Activated CD4-positive, CD25-positive, alpha-beta regulatory T cell treated with anti-CD3 and anti-CD28 coated beads, Interleukin-2, amount 50 U/mL, for 24 hours (primary cell): Measurements from ENCODE around the gene AMMECR1L.

Experiments
- ATAC-seq, 2 donors: fragments of 150-1000 bp; cut with Tn5 transposase; one replicate each; pipeline ENCODE4 v1.10.0; 2021; ENCODE audit warnings: mild to moderate bottlenecking in 1 of 2, moderate library complexity in 1 of 2

Gene AMMECR1L

DNA sequence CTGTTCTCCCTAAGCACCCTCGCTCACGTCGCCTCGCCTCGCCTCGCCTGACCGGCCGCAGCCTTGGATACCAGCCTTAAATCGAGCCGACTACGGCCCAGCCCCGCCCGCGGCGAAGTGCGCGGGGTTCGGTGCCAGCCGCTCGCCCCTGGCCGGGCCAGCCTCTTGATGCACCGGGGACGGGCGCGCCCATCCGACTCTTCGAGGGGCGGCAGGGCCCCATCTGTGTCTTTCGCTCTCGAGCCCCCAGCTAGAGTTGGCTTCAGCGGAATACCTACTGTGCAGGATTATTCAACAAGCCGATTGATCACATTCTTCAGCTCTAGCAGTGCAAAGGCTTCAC is 808 bp upstream of the AMMECR1L start:
- ATAC-seq: peak; percentile 14 to 15

DNA sequence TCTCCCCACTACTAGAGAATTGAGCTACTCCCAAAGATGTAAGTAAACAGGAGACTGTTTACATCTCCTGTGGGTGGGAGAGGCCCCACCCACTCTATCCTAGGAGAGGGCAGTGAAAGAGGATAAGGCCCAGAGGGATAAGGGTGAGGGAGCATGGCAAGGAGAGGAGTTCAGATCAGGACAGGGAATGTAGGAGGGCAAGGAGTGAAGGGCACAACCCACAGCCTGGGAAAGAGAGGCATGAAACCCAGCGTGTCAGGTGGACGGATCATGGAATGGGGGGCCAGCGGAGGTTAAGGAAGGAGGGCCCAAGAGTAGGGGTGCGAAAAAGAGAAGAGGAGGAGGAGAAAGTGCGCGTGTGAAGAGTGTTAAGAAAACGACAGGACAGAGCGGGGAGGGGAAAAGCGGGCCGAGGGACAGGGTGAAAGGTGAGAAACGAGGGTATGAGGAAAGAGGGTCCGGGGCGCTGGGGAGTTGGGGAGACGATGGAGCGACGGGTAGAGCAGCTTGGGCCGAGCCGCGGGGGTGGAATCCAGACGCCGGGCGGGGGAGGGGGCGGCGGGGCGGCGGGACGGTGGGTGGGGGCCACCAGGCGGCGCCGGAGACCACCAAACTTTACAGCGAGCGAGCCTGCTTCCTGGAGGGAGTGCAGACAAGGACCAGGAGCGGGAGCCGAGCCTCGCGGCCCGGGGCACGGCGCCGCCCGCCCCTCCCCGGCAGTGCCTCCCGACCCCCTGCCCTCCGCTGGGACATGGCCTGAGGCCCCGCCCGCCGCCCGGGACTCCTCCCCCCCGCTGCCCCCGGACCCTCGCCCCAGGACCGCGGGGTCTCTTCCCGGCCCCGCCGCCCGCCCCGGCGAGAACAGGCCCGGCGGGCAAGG is 655 bp downstream of the AMMECR1L start:
- ATAC-seq: peak; percentile 1 to 2

DNA sequence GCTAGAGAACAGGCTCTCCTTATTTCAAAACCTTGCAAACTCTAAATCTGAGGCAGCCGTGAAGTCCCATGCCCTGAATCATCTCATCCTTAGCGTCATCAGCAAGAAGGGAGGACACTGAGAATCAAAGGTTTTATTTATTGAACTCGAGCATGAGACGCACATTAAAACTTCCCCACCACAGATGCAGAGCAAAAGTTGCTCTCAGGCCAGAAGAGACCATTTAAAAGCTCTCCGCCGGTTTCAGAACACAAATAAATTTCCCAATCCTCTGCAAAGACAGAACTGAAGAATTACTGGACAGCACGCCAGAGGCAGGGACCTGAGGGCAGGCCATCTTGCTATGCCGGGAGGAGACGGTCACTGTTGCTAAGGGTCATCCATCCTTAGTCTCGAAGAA is 1.3 kb downstream of the AMMECR1L start:
- ATAC-seq: no peak

DNA sequence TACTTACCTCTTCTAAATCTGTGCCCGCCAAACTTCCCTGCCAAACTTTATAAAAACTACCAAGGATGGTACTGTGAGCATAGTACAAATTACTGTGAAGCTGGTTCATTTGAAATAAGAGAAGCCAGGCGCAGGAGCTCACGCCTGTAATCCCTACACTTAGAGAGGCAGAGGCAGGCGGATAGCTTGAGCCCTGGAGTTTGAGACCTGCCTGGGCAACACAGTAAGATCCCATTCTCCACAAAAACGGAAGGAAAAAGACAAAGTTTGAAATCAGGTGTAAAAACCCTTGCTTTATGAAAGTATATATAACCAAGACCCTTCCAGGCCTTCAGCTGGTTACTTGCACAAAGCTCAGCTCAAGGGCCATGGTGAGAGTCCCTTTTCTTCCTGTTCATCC is 5.9 kb downstream of the AMMECR1L start:
- ATAC-seq: no peak

DNA sequence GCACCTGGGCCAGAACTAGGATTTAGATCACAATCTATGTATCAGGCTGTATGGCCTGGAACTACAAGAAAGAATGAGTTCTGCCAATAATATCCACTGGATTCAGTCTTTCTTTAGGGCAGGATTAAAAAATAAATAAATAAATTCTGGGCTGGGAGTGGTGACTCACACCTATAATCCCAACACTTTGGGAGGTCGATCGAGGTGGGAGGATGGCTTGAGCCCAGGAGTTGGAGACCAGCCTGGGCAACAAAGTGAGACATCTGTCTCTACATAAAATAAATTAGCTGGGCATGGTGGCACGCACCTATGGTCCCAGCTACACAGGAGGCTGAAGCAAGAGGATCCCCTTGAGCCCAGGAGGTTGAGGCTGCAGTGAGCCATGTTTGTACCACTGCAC is 8.1 kb downstream of the AMMECR1L start:
- ATAC-seq: no peak

DNA sequence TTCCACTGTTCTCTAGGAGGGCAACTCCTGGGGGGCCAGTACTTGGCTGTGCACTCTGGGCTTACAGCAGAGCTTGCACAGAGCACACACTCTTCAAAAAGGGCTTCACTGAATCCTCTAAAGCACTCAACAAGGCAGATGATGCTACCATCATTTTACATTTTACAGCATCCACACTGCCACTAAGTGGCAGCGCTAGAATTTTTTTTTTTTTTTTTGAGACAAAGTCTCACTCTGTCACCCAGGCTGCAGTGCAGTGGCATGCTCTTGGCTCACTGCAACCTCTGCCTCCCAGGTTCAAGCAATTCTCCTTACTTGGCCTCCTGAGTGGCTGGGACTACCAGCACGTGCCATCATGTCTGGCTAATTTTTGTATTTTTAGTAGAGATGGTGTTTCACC is 8.6 kb downstream of the AMMECR1L start:
- no peak for ATAC-seq

DNA sequence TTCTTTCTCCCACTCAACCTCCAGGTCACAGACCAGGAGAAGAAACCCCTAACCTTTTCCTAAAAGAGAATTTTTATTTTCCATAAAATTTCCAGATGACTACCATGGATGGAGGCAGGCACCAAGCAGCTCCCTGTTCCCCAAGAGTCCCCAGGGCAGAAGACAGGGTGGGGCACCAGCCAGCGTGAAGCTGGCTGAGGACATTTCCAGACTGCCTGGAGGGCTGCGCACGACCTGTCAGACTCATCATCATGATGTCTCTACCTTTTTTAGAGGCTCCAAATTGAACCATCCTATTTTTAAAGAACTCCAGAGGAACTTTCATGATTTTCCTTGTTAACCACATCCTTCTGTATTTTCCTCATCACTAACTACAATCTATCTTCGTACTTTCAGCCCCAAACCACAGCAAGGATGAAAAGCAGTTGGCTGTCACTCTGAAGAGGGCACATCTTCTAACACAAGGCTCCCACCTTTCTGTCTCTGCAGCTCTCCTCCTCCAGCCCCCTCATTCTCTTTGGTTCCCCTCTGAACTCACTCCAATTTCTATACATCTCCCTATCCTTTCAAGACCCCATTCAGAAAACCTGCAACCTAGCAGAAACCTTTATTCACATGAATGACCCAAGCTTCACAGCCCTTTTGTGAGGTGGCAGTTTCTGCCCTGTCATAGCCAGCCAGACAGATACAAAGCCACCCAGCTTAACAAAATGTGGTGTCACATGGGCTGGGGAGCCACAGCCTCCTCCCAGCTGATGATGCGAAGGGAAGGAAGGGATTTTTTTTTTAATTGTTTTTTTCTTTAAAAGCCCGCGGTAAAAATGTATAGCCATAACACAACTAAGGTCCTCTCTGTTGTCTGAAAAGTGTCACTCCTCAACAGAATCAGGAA is 11.1 kb downstream of the AMMECR1L start:
- peak; percentile 56 for ATAC-seq

DNA sequence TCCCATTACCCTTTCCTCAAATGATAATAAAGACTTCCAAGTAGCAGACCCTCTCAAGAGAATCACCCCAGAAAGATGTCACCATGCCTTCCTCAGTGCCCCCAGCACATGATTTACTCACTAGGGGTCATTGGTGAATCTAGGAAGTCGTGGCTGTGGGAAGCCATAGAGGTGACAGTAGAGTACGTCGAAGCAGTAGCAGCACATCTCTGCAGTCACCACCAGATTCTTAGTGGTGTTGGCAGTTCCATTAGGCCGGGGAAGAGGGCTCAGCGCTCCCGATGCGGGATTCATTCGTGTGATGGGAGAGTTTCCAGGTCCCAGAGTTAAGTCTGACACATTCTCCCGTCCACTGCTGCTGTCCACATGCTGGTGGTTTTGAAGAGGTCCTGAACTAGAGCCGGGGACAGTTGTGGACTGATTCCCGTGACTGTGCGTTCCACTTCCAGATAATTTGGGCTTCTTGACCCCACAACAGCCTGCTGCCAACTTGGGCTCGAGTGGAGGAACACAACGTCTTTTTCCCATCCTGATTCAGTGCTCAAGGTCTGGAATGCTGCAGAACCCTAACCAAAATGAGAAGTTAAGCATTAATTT is 12.0 kb downstream of the AMMECR1L start:
- no peak for ATAC-seq

DNA sequence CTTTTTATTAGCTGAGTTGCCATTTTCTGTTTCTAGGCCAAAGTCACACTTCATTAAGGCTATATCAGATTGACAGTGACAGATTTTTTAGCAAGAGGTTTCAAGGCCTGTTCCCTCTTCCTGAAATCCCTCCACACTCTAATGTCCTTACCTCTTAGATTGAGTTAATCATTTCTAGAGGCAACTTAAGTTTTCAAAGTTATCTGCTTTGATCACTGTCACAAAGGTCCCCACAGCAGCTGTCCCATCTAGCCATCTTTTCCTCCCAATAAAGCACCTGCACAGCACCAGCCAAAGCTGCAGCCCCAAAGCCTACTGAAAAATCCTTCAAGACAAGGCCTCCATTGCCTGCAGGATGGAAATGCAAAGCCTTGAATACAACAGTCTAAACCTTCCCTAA is 13.4 kb downstream of the AMMECR1L start:
- no peak for ATAC-seq

DNA sequence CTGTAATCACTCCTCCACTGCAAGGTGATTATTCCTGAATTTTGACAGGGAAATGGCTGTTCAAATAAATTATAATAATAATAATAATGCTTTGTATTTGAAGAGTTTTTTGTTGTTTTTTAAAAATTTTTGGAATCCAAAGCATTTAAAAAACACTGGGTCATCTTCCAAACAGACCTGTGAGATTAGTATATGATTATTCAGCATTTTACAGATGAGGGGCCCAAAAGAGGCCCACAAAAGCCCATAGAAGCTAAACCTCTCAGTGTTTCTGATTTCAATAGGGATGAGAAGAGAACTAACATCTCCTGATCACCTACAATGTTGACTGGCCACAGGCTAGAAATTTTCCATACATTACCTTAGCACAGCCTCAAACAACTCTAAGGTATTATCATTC is 19.8 kb downstream of the AMMECR1L start:
- no peak for ATAC-seq

DNA sequence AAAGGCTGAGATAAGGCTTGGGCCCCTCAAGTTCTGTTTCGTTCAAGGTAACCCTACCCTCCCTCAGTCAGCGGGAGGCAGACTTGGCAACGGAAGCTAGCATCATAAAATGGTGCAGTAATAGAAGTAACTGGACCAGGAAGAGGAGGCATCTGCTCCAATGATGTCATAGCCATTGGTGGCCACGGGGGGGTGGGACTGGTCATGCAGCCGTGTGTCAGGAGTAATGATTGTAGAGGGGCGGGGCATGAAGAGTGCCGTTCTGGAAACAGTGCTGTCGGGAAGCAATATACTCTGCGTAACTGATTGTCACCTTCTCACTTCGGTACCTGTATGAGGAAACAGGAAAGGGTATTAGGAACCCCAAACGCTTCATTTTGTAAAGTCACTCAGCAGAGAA is 20.9 kb downstream of the AMMECR1L start:
- ATAC-seq: no peak

DNA sequence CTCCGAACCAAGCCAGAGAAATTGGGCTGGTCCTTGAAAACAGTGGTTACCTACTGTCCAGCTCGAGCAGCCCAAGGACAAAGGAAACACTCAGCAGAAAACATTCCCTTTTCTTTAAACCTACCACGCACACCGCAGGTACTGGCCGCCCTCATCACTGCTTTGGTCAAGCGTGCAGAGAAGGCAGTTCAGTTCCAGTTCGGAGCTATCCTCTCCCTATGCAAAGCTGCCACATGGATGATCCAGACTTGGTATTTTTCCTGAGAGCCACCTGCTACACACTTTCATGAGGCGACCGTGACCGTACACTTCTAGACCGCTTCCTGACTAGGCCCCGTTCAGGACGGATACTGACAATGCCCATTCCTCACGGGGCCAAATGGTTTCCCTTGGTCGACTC is 23.5 kb downstream of the AMMECR1L start:
- ATAC-seq: no peak

DNA sequence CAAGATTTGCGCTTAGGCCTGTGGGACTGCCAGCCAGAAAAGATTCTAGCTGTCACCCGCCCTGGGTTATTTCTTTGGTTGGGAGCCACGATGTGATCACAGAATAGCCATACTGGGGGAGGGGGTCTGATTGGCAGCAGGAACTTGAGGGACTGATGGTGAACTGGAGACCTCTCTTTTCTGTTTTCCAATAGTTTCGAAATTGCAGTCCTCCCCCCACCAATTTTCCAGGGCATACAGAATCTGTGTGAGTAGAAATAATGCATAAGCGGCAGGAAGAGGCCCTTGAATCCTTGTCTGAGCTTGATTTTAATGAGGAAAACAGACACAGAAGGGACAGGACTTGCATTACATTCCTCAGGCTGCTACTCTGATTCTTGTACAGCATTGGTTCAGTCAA is 25.6 kb downstream of the AMMECR1L start:
- ATAC-seq: no peak

DNA sequence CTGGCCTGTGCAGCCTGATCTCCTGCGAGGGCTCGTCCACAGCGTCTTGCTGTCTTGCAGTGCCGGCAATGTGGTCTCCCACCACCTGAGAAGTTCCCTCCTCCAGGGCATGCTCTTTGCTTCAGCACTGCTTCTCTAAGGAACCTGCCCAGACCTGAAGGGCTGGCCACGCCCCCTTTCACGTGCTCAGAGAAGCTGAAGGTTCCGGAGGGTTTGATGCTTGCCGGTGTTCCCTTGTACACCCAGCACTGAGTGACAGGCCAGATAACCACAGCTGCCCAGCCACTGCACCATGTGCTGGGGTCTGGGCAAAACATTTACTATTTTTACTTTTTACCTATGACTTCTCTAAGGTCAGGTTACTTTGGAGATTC is 26.1 kb downstream of the AMMECR1L start:
- no peak for ATAC-seq

DNA sequence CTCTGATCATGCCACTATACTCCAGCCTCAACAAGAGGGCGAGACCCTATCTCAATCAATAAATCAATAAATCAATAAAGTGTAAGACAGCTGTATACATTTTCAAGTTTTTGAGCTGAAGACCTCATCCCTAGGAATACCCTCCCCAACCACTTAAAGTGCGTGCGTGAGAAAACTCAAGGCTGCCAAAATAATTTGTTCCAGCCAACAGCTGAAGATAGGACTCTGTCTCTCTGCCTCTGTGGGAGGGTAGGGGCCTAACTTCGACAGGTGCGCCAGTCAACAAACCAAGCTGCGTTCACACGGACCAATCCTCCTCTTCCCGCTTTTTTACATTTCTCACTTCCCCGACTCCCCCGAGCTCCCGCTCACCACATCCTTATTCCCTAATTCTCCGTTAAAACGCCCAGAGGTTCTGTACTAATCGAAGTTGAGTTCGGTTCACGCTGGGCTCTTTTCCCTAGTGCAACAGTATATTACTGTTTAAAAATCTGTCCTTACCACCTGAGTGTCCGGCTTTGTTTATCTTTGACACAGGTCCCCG is 28.4 kb downstream of the AMMECR1L start:
- ATAC-seq: no peak

DNA sequence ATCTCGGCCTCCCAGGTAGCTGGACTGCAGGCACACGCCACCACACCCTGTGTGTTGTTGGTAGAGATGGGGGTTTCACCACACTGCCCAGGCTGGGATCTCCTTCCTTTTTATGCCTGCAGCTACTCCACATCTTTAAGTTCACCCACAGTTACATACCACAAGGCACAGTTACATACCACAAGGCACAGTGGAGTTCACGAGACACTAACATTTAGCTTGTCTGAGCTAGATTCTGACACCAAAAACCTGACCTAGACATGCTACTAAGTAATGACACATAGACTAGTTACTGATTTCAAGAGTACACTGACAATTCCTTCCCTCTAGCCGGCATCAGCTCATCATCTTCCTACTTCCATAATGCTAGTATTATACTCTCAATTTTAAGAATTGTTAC is 32.1 kb downstream of the AMMECR1L start:
- ATAC-seq: no peak

DNA sequence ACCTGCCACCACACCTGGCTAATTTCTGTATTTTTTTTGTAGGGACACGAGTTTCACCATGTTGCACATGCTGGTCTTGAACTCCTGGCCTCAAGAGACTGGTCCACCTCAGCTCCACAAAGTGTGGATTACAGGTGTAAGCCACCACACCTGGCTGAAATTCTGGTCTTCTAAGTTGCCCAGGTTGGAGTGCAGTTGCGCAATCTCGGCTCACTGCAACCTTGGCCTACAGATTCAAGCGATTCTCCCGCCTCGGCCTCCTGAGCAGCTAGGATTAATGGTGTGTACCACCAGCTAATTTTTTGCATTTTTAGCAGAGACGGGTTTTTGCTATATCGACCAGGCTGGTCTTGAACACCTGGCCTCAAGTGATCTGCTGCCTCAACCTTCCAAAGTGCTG is 33.4 kb downstream of the AMMECR1L start:
- ATAC-seq: no peak

DNA sequence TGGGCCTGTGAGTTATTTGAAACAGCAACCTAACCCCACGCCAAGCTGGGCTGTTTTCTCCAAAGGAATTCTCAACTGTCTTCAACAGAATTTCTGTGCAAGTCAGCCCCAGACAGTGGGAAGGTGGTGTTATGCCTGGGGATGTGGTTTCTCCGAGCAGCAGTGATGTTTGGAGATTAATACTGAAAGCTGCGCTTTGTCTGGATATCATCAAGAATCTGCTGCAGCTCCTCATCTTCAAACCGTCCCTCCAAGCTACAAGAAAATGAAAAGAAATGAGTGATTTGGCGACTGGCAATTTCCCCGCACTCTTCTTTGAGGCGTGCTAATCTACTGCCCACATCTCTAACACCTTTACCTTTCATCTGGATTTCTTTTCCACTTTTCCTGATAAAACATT is 37.8 kb downstream of the AMMECR1L start:
- no peak for ATAC-seq

DNA sequence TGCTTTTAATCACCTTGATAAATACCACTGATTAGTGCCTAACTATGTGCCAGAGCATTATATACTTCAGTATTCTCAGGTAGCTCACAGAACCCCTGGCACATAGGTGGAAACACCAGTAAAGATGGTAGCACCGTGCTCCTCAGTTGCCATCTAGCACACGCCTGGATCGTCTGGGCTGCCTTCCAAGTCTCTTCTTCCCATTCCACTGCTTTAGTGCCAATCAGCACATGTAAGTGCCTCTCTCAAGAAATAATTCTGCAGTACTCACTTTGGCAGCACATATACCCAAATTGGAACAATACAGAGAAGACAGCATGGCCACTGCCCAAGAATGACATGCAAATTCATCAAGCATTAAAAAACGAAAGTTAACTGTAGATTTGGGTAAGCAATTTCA is 40.8 kb downstream of the AMMECR1L start:
- no peak for ATAC-seq

DNA sequence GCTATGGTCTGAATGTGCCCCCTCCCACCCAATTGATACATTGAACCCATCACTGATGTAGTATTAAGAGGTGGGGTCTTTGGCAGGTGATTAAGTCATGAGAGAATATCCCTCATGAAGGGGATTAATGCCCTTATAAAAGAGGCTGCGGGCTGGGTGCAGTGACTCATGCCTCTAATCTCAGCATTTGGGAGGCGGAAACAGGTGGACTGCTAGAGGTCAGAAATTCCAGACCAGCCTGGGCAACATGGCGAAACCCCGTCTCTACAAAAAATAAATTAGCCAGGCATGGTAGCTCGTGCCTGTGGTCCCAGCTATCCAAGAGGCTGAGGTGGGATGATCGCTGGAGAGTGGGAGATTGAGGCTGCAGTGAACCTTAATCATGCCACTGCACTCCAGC is 42.1 kb downstream of the AMMECR1L start:
- no peak for ATAC-seq

DNA sequence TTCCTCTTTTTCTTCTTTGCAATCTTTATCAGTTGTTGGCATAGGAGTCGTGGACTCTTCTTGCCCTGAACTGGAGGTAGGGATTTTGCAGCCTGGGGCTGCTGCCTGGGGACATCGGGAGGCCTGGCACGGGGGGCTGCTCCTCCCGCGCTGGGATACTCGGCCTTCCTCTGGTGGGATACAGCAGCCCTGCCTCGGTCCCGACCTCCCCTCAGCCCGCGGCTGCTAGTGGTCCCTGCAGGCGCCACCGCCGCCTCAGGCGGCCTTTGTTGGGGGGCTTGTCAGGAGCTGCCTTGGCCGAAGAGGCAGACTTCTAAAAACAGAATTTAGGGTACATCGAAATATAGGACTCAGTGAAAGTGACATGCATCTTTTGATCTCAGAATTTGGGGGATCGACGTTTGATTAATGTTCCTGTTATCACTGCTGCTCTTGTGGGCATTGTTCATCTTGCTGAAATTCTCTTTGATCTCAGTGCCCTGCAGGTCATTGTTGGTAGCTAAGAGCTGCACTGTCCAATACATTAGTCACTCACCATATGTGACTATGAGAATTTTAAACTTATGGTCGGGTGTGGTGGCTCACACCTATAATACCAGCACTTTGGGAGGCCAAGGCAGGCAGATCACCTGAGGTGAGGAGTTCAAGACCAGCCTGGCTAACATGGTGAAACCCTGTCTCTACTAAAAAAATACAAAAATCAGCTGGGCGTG is 44.1 kb downstream of the AMMECR1L start:
- no peak for ATAC-seq

DNA sequence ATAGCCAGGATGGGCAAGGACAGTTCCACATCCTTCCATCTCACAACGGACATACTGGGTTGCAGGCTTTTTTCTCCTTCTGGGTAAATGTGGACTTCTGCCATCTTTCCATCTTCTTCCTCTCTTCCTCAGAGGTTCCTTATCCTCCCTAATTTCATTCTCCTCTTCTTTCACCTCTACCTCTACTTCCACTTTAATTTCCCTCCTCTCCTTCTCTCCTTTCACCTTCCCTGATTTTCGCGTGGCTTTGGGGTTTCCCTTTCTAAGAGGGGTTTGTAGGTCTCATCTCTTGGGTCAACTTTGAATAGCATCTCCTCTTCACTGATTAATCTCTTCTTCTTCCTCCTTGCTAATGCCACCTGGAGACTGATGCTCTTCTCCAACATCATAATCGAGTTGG is 44.9 kb downstream of the AMMECR1L start:
- no peak for ATAC-seq

DNA sequence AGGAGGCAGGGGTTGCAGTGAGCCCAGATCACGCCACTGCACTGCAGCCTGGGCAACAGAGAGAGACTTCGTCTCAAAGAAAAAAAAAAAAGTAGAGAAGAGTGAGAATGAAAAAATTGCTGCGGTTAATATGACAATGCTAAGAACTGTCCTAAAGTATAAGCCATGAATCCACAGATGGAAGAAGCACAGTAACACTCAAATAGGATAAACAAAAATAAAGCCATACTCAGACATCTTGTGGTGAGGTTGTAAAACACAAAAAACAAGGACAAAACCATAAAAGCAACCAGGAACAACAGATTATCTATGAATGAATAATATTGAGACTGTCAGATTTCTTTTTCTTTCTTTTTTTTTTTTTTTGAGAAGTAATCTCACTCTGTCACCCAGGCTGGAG is 50.8 kb downstream of the AMMECR1L start:
- no peak for ATAC-seq
